ENCODE data around the gene MEIS3.

MEIS3 gene

GRCh38 chr19:47421844-47422395, 2.6 kb upstream of the MEIS3 start:
- DNase-seq (ENCODE audit: extremely low spot score) = no peak
- CTCF ChIA-PET = no interaction called here
- TF ChIP-seq FOXA1 (IDR thresholded peaks at IDR 0.05) (no peak), PKNOX1 (IDR thresholded peaks at IDR 0.05) (peak; percentile 61), ELF4 (IDR thresholded peaks at IDR 0.05) (no peak)
- POLR2A ChIA-PET = no interaction called here

DNA sequence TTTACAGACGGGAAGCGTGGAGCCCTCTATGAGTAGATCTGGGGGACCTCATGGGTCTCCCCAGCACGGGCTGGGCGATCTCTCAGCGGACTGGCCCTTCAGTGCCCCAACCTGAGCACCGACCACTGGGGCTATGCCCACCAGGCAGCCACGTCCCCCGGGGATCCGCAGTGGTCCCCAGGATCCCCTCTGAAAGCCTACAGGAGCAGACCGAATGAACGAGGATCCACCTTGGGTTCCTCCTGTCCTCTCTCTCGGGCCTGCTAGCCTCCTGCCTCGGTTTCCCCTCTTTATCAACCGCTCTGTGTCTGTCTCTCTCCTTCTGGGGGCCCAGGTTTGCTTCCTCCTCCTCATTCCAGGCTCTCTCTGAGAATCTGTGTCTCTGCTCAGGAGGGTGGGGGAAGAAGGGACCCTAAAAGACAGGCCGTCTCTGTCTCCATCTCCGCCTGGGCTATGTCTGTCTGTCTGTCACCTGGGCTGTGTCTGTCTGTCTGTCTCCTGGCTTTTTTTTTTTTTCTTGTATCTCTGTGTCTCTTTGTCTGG, 2.0 kb upstream of the MEIS3 start:
- DNase-seq (ENCODE audit: extremely low spot score) = no peak
- TF ChIP-seq FOXM1 (IDR thresholded peaks at IDR 0.05; ENCODE audit: borderline replicate concordance) = no peak
- no peak for TF ChIP-seq ZNF384 (IDR thresholded peaks at IDR 0.05)
- no peak for TF ChIP-seq HDGF (IDR thresholded peaks at IDR 0.05; ENCODE audit: borderline replicate concordance)
- no peak for TF ChIP-seq PKNOX1 (IDR thresholded peaks at IDR 0.05)
- no peak for TF ChIP-seq SP1 (IDR thresholded peaks at IDR 0.05)
- TF ChIP-seq BHLHE40 (IDR thresholded peaks at IDR 0.05; ENCODE audit: borderline replicate concordance) = no peak
- no peak for TF ChIP-seq ARNT (IDR thresholded peaks at IDR 0.05)
- no peak for TF ChIP-seq NFRKB (IDR thresholded peaks at IDR 0.05)
- TF ChIP-seq ELF4 (IDR thresholded peaks at IDR 0.05) = no peak
- no peak for TF ChIP-seq L3MBTL2 (conservative IDR thresholded peaks at IDR 0.05)
- TF ChIP-seq SUZ12 (IDR thresholded peaks at IDR 0.05) = no peak
- no peak for TF ChIP-seq CTBP1 (IDR thresholded peaks at IDR 0.05; ENCODE audit: borderline replicate concordance)
- no peak for TF ChIP-seq FOXK2 (IDR thresholded peaks at IDR 0.05)
- TF ChIP-seq FOXA1 (IDR thresholded peaks at IDR 0.05) = no peak
- no peak for TF ChIP-seq LEF1 (IDR thresholded peaks at IDR 0.05; ENCODE audit: borderline replicate concordance)
- no peak for TF ChIP-seq TARDBP (IDR thresholded peaks at IDR 0.05)
- POLR2A ChIA-PET = no interaction called here
- CTCF ChIA-PET = interaction anchor here (0.6 kb wide), 1 partner anchor 125 kb away, joined by 3 read pairs; no protein-coding TSS in a partner anchor

DNA sequence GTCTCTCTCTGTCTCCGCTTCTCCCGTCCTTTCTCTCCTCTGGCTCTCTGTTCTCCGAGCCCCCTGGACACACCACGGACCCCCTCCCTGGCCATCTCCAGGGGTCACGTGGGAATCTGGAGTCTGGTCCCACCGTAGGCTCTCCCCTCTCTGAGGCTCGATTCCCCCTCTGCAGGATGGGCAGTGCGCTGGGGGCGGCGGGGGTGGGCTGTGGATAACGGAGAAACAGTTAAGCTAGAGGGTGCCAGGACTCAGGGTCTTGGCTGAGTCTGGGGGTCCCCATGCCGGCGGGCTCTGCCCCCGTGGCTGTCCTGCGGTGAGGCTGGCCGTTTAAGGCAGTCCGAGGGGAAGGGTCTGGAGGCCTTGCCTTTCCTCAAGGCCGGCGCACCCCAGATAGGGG, 462 bp upstream of the MEIS3 start:
- CTCF ChIA-PET = no interaction called here
- no peak for TF ChIP-seq FOXM1 (IDR thresholded peaks at IDR 0.05; ENCODE audit: borderline replicate concordance)
- TF ChIP-seq FOXA1 (IDR thresholded peaks at IDR 0.05) = no peak
- no peak for TF ChIP-seq FOXK2 (IDR thresholded peaks at IDR 0.05)
- no peak for TF ChIP-seq L3MBTL2 (conservative IDR thresholded peaks at IDR 0.05)
- TF ChIP-seq ARNT (IDR thresholded peaks at IDR 0.05) = no peak
- no peak for TF ChIP-seq NFRKB (IDR thresholded peaks at IDR 0.05)
- no peak for TF ChIP-seq TARDBP (IDR thresholded peaks at IDR 0.05)
- no peak for TF ChIP-seq BHLHE40 (IDR thresholded peaks at IDR 0.05; ENCODE audit: borderline replicate concordance)
- no peak for TF ChIP-seq SUZ12 (IDR thresholded peaks at IDR 0.05)
- TF ChIP-seq SP1 (IDR thresholded peaks at IDR 0.05) = no peak
- no peak for TF ChIP-seq PKNOX1 (IDR thresholded peaks at IDR 0.05)
- no peak for TF ChIP-seq HDGF (IDR thresholded peaks at IDR 0.05; ENCODE audit: borderline replicate concordance)
- TF ChIP-seq LEF1 (IDR thresholded peaks at IDR 0.05; ENCODE audit: borderline replicate concordance) = no peak
- no peak for TF ChIP-seq CTBP1 (IDR thresholded peaks at IDR 0.05; ENCODE audit: borderline replicate concordance)
- POLR2A ChIA-PET = no interaction called here
- DNase-seq (ENCODE audit: extremely low spot score) = no peak

DNA sequence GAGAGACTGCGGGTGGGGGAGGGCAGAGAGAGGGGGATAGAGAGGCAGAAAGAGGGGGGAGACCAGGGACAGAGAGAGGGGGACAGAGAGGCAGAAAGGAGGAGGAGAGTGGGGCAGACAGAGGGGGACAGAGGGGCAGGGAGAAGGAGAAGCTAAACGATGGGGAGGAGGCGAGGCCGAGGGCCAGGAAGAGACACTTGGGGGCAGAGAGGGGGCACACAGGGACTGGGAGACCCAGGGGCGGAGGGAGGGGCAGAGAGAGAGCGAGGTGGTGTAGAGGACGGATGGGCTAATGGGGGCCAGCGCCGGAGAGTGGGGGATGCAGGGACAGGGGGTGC, 666 bp downstream of the MEIS3 start:
- POLR2A ChIA-PET = no interaction called here
- TF ChIP-seq ELF4 (IDR thresholded peaks at IDR 0.05) (no peak), ARNT (IDR thresholded peaks at IDR 0.05) (no peak)
- no peak for DNase-seq (ENCODE audit: extremely low spot score)
- CTCF ChIA-PET = no interaction called here

DNA sequence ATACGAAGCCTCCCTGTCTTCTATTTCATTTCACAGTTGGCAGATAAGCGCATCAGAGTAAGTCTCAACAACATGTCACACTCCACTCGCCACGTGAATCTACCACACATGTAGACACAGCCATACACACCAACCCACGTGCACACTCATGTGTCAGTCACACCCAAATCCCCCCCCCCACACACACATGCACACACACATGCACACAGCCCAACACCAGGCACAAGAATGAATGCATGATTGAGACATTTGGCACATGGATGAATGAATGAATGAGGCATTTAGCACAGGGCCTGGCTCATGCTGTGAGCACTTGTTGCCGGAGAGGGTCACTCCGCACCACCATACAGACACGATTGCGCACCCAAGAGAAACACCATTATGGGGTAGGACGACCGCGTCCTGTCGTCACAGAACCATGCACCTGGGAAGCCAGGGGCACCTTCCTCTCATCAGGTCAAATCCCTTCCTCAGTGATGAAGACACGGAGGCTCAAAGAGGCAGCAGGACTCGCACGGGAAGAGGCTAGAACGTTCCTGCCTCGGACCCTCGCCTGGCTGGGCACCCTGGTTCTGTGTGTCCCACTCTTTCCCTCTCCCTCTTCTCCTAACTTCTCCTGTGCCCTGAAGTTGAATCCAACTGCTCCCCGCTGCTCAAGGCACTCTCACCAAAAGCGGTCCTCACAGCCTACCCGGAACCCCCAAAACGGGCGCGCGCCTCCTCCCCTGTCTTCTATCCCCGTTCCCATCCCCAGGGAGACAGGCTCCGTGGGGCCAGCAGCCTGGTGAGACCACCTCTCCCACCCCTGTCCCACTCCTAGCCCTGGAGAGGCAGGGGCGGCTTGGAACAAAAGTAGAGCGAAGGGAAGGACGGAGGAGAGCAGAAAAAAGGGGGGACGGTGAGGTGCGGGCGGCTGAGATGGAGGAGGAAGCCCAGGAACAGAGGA, 1.3 kb downstream of the MEIS3 start:
- TF ChIP-seq SP1 (IDR thresholded peaks at IDR 0.05) = no peak
- TF ChIP-seq PKNOX1 (IDR thresholded peaks at IDR 0.05) = 0 out of 2 replicates have a peak, but pooled peaks have one; percentile 29
- DNase-seq (ENCODE audit: extremely low spot score) = no peak
- ChIA-PET POLR2A (no interaction called here), CTCF (no interaction called here)

DNA sequence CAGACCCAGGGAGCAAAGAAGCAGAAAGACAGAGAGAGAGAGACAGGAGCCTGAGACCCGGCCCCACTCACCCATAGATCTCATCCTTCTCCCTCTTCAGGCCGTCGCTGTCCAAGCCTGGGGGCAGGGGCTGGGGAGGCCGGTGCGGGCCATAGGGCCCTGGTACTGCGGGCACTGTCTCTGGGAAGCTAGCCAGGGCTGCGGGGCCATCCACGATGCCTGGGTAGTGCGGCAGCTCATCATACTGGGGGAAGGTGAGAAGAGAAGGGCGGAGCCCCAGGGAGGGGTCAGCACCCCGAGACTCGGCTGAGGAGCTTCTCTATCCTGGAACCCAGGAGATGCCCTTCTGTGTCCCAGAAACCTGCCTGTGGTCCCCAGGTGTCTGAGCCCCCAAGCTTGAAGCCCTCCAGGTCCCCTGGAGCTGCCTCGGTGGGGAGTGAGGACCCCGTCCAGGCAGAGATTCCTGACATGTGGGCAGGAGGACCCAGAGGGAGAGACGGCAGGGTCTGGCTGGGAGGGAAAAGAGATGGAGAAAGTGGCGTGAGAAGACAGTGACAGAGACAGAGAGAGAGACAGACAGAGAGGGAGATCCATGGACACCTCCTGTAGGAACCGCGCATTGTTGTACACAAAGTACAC, 2.1 kb downstream of the MEIS3 start:
- TF ChIP-seq TARDBP (IDR thresholded peaks at IDR 0.05) = no peak
- TF ChIP-seq FOXK2 (IDR thresholded peaks at IDR 0.05) = no peak
- no peak for TF ChIP-seq FOXA1 (IDR thresholded peaks at IDR 0.05)
- TF ChIP-seq BHLHE40 (IDR thresholded peaks at IDR 0.05; ENCODE audit: borderline replicate concordance) = no peak
- DNase-seq (ENCODE audit: extremely low spot score) = no peak
- CTCF ChIA-PET = no interaction called here
- POLR2A ChIA-PET = no interaction called here

Measured in HEK293T (cell line).